ENCODE results near the gene POU2F3. TPM values are rescaled to one million over a fixed set of nuclear protein-coding genes. Genes with fewer than 3 reads are reported as not detected.

POU2F3 gene
- total RNA-seq, 1 donor from 2014 or later = under 0.01 TPM

DNA sequence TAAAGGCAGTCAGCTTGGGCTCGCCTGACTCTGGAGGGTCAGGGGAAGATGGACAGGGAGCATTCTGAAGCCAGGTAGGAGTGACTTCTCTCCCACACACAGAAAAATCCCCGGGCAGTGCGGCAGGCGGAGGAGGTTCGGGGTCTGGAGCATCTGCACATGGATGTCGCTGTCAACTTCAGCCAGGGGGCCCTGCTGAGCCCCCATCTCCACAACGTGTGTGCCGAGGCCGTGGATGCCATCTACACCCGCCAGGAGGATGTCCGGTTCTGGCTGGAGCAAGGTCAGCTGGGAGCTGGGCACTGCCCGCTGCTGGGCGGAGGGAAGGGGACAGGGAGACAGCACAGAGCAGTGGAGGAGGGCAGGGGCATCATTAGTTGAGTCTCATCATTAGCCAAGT is 13.2 kb upstream of the POU2F3 start:
- no peak for DNase-seq

DNA sequence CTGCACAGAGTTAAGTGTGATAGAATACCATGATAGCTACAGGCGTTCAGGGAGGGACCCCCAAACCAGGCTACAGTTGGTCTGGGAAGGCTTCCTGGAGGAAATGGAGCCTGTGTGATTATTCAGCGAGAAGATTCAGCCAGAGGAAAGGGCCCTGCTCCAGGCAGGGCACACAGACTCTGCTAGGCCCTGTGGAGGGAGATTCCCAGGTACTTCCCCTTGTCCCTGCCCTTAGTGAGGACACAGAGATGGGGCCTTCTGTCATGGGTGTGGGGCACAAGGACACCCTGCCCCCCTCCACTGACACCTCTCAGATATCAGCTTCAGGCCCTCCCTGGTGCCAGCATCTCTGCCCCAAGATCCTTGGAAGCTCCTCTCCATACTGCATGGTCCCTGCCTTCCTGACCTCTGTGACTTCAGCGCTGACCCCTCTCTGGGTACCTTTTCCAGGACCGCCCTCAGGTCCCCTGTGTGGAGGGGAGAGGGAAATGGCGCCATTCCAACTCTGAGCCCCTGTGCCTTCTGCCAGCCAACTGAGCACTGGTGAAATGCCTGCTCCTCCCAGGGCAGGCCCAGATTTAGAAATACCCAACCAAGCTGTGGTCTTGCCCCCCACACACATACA is 12.6 kb upstream of the POU2F3 start:
- DNase-seq = no peak

DNA sequence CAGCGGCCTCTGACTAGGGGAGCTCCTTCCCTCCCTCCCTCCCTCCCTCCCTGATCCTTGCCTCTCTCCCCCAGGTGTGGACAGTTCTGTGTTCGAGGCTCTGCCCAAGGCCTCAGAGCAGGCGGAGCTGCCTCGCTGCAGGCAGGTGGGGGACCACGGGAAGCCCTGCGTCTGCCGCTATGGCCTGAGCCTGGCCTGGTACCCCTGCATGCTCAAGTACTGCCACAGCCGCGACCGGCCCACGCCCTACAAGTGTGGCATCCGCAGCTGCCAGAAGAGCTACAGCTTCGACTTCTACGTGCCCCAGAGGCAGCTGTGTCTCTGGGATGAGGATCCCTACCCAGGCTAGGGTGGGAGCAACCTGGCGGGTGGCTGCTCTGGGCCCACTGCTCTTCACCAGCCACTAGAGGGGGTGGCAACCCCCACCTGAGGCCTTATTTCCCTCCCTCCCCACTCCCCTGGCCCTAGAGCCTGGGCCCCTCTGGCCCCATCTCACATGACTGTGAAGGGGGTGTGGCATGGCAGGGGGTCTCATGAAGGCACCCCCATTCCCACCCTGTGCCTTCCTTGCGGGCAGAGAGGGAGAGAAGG is 11.1 kb upstream of the POU2F3 start:
- DNase-seq = no peak

DNA sequence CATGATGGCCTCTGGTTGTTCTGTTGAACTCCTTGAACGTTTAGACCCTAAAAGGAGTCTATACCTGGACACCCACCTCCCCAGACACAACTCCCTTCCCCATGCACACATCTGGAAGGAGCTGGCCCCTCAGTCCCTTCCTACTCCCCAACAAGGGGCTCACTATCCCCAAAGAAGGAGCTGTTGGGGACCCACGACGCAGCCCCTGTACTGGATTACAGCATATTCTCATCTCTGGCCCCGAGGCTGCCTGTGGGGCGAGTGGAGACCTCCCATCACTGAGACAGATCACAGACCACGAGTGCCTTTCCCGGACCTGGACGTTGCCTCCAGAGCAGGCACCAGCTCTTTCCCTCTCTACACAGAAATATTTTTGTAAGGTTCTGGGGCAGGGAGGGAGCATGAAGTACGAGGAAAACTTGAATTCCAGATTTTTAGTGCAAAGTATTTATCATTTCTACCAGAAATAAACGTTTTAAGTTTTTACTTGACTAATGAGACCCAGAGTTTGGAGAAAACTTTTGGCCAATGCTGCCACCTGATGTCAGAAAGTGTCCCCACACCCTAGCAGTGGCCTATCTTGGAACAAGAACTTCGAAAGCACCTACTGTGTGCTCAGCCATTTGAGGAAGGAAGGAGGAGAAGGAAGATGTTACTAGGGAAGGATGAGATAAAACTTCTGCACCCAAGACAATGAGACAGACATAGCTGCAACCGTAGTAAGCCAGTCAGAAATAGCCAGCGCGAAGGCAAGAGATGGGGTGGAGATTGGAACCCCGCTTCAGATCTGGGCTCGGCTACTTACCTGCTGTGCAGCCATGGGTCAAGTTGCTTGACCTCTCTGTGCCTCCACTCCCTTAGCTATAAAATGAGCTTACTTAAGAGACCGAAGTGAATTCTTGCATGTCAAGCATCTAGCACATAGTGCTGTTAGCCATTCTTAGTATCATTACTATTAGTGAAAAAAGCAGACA is 10.2 kb upstream of the POU2F3 start:
- peak; percentile 65 for DNase-seq

DNA sequence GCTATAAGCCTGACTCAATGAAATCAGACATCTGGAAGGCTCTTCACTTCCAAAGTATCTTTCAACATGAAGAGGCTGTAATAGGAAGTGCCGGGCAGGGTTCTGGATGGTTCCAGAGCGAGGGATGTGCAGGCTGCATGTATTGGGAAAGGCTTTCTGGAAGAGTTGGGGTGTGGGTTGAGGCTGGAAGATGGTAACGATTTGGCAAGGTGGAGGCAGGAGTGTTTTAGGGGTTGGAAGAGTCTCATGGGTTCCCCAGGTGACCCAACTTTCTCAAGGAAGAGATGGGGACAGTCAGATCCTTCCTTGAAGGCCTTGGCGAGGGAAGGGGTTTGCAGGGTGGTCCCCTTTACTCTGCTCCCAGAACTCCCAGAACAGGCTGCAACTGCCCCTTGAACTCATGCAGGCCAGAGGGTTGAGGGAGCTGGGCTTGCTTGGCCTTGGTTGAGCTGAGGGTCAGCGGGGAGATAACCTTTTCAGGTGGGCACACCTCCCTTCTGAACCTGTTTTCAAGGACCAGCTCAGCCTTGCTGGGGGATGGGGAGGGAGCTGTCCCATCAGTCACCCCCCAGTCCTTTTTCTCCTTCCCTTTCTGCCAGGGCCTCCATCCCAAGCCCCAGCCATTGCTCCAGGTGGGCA is 9.4 kb upstream of the POU2F3 start:
- DNase-seq = no peak

DNA sequence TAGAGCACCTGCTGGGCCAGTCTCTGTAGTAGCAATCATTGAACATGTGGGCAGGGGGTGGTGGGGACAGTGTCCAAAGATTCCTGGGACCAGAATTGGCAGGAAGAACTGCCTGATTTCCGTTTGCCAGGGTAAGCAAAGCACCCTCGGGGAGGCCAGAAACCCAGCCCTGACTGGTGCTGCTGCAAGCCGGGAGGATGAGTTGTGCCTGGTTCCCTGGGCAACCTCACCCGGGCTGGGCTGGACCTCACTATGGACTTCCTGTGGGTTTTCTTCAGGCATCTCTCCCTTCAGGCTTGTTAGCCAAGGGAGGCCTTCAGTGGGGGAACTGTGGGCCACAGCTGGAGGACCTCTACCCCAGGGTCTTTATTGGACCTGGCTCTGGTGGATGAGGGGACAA is 8.0 kb upstream of the POU2F3 start:
- no peak for DNase-seq

GRCh38 chr11:120233207-120233803 is 6.6 kb upstream of the POU2F3 start:
- no peak for DNase-seq

GRCh38 chr11:120235024-120235628 is 4.8 kb upstream of the POU2F3 start:
- DNase-seq = peak; percentile 83

DNA sequence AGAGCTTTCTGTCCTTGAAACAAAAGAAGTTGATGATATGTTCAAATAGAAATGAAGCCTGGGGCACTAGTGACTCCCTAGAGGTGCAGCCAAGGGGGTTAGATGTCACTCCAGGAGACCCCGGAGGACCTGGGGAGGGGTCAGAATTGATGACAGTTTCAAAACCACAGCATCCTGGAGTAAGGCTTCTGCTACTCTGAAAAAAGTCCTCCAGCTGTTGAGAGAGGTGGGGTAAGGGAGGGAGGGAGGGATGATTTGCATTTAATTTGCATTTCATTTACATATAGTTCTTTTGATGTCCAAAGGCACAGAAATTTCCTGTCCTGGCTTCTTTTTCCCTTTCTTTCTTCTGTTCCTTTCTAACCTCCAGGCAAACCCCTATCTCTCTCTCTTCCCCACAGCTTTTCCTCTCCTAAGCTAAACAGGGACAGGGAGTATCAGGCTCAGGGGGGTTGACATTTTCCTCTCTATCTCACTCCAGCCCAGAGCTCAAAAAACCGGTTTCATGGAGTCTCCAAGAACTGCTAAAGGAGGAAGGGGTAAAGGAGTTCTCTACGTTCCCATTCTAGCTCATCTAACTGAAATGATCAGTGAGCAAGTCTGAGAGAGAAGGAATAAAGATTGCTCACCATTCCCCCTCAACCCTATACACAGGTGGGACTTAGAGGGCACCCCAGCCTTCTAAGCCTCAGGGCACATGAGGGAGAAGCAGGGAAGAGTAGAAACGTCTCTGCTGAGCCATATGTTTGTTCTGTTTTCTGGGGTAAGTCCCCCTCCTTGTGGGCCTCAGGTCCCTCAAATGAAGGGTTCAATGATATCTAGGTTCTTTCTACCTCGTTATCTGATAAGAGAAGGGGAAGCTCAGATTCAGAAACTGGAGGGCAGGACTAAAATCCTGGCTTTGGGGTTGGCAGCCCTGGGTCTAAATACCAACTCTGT is 3.5 kb upstream of the POU2F3 start:
- DNase-seq = no peak

- no peak for DNase-seq
These were observed 846 bp upstream of the POU2F3 start for GRCh38 chr11:120238968-120239620.

- DNase-seq = no peak
These were observed 926 bp downstream of the POU2F3 start for GRCh38 chr11:120240866-120241265.

- DNase-seq = no peak
These were observed 1.3 kb downstream of the POU2F3 start for GRCh38 chr11:120241277-120241676.

GRCh38 chr11:120243221-120243620 is 3.3 kb downstream of the POU2F3 start:
- DNase-seq = no peak

GRCh38 chr11:120244476-120245365 is 4.8 kb downstream of the POU2F3 start:
- DNase-seq = no peak

DNA sequence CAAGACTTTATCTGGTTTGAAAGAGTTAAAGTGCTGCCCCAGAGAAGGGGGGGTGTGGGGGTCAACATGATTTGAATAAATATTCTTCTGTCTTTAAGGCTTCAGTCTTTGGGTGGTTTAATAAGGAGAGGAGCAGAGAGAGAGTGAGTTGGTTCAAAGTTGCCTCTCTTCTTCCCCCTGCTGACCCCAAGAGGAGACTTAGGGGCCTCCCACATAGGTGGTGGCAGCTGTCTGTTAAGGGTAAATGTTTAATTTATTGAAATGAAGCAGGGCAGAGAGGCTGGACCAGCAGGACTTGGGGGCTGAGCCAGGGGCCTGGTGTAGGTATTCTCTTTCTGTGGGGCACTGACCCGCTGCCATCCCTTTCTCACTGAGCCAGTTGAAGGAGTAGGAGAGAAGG is 5.5 kb downstream of the POU2F3 start:
- DNase-seq = no peak

DNA sequence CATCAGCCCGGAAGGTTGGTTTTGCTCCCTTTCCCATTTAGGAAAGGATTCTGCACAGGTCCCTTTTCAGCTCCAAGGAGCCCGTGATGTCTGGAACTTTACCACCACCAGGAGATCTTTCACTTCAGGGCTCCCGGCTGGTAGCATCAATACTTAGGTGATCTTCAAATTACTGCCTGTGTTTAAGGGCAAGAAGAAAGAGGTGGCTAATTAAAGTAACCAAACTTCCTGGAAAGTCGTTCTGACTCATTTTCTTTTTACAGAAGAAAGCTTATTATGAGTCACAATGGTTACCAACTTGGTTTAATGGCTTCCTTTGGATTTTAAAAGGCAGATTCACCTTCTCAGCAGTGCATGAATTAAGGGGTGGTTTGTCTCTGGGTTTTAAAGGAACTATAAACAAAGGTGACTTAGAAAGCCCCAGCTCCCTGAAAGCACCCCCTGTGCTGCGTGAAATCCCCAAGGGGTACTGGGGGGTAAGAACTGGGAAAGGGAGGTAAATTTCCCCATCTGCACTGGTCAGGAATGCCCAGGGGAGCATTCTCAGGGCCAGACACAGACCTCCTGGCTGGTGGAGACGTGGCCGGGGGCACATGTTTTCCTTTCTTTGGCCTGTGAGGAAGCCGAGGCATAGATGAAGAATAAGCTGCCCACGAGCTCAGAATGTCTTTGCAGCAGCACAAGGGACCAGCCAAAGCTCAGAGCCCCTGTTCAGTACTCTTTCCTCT is 8.8 kb downstream of the POU2F3 start:
- DNase-seq = peak; percentile 44

DNA sequence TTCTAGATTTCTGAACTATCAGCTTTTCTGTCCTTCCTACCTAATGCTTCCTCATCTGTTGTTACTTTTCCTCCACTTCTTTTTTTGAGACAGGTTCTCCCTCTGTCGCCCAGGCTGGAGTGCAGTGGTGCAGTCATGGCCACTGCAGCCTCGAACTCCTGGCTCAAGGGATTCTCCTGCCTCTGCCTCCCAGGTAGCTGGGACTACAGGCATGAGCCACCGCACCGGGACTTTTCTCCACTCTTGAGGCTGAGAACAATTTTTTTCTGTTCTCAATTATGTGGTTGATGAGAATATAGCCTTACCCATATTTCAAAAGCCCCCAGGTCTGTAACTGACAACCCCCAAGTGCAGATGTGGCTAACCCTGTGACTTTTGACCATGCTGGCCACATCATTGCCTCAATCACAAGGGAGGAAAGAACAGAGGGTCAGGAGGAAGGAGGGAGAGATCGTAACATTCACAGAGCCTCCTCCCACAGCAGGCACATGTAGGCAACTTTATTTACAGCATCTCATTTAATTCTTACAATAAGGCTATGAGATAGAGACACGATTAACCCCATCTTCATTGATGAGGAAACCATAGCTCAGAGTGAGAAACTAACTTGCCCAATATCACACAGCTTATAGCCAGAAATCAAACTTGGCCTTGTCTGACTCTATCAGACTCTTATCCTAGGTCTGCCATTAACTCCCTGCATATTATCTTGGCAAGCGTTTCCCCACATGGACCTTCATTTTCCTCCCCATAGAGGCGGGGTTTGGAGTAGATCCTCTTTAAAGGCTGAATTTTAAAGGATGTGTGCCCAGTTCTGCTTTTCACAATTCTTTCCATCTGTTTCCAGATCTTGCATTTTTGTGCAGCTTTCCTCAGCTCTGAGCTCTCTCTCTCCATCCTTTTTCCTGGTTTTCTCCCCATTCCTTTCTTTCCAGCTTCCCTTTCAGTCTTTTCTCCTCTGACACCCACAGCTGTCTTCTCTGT is 9.6 kb downstream of the POU2F3 start:
- DNase-seq = no peak
